DOHH2 (cell line): ENCODE data around the gene LRRC7.

Source experiments
- H3F3A ChIP-seq: fragments of 200-600 bp; sonication (generic), shearing (Covaris generic); 2 replicates; pipeline ENCODE4 v1.6.0; 2016; ENCODE audit warnings: antibody characterized with exemption, mild to moderate bottlenecking; ENCODE audit not compliant: control insufficient read depth, insufficient read depth
- H3K27ac ChIP-seq: fragments of 200-600 bp; sonication (generic); 2 replicates; pipeline ENCODE4 v1.5.1; 2014; ENCODE audit warnings: low read depth, mild to moderate bottlenecking, low read length, moderate library complexity
- H3K27me3 ChIP-seq: fragments of 200-600 bp; sonication (generic); 2 replicates; pipeline ENCODE4 v1.6.1; 2014; ENCODE audit warnings: mild to moderate bottlenecking, low read length, mixed read lengths; ENCODE audit not compliant: control insufficient read depth
- H3K36me3 ChIP-seq: fragments of 200-600 bp; sonication (generic); 2 replicates; pipeline ENCODE4 v1.6.1; 2014; ENCODE audit warnings: mild to moderate bottlenecking, low read length, moderate library complexity, mixed read lengths; ENCODE audit not compliant: control insufficient read depth
- H3K4me1 ChIP-seq: fragments of 200-600 bp; sonication (generic); 2 replicates; pipeline ENCODE4 v1.6.1; 2014; ENCODE audit warnings: mild to moderate bottlenecking, low read length, mixed read lengths; ENCODE audit not compliant: control insufficient read depth
- H3K4me2 ChIP-seq: fragments of 200-600 bp; sonication (generic); 2 replicates; pipeline ENCODE4 v1.6.0; 2014; ENCODE audit warnings: mild to moderate bottlenecking, low read length, moderate library complexity
- H3K4me3 ChIP-seq: fragments of 200-600 bp; sonication (generic); 2 replicates; pipeline ENCODE4 v1.5.1; 2014; ENCODE audit warnings: mild to moderate bottlenecking, low read length, mixed read lengths
- H3K79me2 ChIP-seq: fragments of 200-600 bp; sonication (generic); 2 replicates; pipeline ENCODE4 v1.6.1; 2014; ENCODE audit warnings: mild to moderate bottlenecking, low read length, mixed read lengths; ENCODE audit not compliant: control insufficient read depth
- H3K9me2 ChIP-seq: fragments of 200-600 bp; sonication (generic); replicated peaks from 2 replicates; pipeline ENCODE4 v1.6.1; 2014; ENCODE audit warnings: mild to moderate bottlenecking, low read length, mixed read lengths; ENCODE audit not compliant: control insufficient read depth
- H3K9me3 ChIP-seq: fragments of 200-600 bp; sonication (generic); 2 replicates; pipeline ENCODE4 v1.6.1; 2014; ENCODE audit warnings: antibody characterized with exemption, low read length, mixed read lengths; ENCODE audit not compliant: control insufficient read depth, insufficient read depth
- H4K20me1 ChIP-seq: fragments of 200-600 bp; sonication (generic); 2 replicates; pipeline ENCODE4 v1.6.0; 2014; ENCODE audit warnings: low read depth, mild to moderate bottlenecking, antibody characterized with exemption, low read length, moderate library complexity; ENCODE audit not compliant: control insufficient read depth, insufficient read depth
- EZH2phosphoT487 ChIP-seq: fragments of 200-600 bp; sonication (generic); IDR thresholded peaks from 2 replicates; pipeline ENCODE4 v1.6.1; 2017; ENCODE audit warnings: borderline replicate concordance, mild to moderate bottlenecking, antibody characterized with exemption, low read length, moderate library complexity, mixed read lengths
- TF ChIP-seq, protein P1 (sequence below): fragments of 200-600 bp; sonication (generic); IDR thresholded peaks from one replicate; pipeline ENCODE4 v1.5.1; 2014; ENCODE audit warnings: antibody characterized with exemption, mild to moderate bottlenecking, low read depth, low read length; ENCODE audit not compliant: poor library complexity, severe bottlenecking

LRRC7 gene

DNA sequence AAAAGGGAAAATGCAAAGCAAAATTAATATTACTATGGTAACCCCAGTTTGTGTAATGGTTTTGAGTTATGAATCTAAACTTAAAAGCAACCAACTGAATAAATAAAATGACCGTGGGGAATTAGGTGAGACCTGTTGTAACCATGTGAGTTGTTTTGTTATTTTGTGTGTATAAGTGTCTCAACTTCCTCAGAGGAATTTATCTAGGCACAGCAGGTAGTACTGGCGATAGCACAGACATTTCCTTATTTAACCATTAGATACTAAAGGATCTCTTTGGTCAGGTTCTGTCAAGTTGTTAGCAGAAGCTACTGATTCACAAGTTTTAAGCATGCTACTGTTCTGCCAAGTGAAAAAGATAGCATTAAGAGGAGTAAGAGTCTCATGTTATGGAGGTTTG, 39.3 kb upstream of the LRRC7 start:
- no peaks in the 10 kb centered on the region for H3K4me1 ChIP-seq
- H3K27ac ChIP-seq, result no peak overlapping the region
- H3K9me2 ChIP-seq, result no peaks in the 10 kb centered on the region

DNA sequence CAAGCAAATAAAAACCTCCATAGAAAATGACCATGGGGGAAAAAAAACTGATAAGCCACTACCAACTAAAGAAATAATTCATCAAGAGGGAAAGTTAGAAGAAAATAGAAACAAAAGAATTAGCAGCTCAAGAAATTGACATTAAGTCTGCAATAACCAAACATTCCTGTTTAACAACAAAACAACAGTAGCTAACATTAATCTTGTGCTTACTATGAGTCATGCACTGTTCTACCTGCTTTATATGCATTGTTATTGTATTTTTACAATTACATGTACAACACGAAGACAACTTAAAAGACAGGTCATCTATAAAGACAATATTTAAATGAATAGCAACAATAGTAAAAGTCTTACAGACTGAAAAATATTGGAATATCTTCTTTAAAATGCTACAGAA, 34.4 kb upstream of the LRRC7 start:
- no peaks in the 10 kb centered on the region for H3F3A ChIP-seq
- no peaks in the 10 kb centered on the region for H4K20me1 ChIP-seq
- no peaks in the 10 kb centered on the region for H3K4me1 ChIP-seq
- no peak for TF ChIP-seq EZH2phosphoT487
- TF ChIP-seq, protein P1, sequence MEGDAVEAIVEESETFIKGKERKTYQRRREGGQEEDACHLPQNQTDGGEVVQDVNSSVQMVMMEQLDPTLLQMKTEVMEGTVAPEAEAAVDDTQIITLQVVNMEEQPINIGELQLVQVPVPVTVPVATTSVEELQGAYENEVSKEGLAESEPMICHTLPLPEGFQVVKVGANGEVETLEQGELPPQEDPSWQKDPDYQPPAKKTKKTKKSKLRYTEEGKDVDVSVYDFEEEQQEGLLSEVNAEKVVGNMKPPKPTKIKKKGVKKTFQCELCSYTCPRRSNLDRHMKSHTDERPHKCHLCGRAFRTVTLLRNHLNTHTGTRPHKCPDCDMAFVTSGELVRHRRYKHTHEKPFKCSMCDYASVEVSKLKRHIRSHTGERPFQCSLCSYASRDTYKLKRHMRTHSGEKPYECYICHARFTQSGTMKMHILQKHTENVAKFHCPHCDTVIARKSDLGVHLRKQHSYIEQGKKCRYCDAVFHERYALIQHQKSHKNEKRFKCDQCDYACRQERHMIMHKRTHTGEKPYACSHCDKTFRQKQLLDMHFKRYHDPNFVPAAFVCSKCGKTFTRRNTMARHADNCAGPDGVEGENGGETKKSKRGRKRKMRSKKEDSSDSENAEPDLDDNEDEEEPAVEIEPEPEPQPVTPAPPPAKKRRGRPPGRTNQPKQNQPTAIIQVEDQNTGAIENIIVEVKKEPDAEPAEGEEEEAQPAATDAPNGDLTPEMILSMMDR, result no peak
- H3K36me3 ChIP-seq, result no peaks in the 10 kb centered on the region
- H3K79me2 ChIP-seq, result no peaks in the 10 kb centered on the region
- H3K9me3 ChIP-seq, result no peaks in the 10 kb centered on the region
- H3K9me2 ChIP-seq, result no peaks in the 10 kb centered on the region
- no peaks in the 10 kb centered on the region for H3K27me3 ChIP-seq
- H3K27ac ChIP-seq, result no peak overlapping the region
- no peak overlapping the region for H3K4me2 ChIP-seq
- no peak overlapping the region for H3K4me3 ChIP-seq

More for the DNA sequence above, 39.3 kb upstream of the LRRC7 start:
- Histone ChIP-seq H3K79me2 (no peaks in the 10 kb centered on the region), H3F3A (no peaks in the 10 kb centered on the region), H4K20me1 (no peaks in the 10 kb centered on the region), H3K4me2 (no peak overlapping the region), H3K27me3 (no peaks in the 10 kb centered on the region), H3K9me3 (no peaks in the 10 kb centered on the region), H3K4me3 (no peak overlapping the region), H3K36me3 (no peaks in the 10 kb centered on the region)
- TF ChIP-seq, protein P1, result no peak
- TF ChIP-seq EZH2phosphoT487, result no peak

DNA sequence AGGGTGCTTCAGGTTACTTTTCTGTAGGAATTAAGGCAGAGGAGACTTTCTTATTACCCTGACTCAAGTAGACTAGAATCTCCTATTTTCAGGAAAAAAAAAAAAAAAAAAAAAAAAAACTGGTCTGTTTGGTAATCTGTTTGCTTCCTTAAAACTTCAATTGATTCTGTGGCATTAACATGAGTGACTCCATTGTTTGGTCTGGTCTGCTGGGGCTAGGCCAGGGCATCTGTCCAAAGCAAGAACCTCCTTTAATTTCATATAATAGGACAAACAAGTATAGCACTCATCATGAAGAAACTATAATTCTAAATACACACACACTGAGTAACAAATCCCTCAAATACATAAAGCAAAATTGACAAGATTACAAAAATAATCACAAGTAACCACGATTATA, 32.9 kb upstream of the LRRC7 start:
- Histone ChIP-seq H4K20me1 (no peaks in the 10 kb centered on the region), H3K4me1 (no peaks in the 10 kb centered on the region), H3K36me3 (no peaks in the 10 kb centered on the region), H3K27me3 (no peaks in the 10 kb centered on the region), H3K4me3 (no peak overlapping the region), H3K9me3 (no peaks in the 10 kb centered on the region), H3F3A (no peaks in the 10 kb centered on the region), H3K79me2 (no peaks in the 10 kb centered on the region), H3K9me2 (no peaks in the 10 kb centered on the region), H3K4me2 (no peak overlapping the region), H3K27ac (no peak overlapping the region)
- no peak for TF ChIP-seq EZH2phosphoT487
- TF ChIP-seq, protein P1, result no peak

DNA sequence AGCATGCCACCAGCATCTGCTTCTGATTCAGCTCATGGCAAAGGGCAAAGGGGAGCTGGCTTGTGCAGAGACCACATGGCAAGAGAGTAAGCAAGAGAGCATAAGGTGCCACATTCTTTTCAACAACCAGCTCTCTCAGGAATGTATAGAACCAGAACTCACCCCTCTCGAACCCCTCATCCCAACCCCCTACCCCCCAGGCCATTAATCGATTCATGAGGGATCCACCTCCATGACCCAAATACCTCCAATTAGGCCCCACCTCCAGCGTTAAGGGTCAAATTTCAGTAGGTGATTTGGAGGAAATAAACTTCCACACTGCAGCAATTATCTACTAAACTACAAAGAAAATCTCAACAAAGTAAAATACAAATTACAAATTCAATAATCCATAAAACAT, 32.2 kb upstream of the LRRC7 start:
- TF ChIP-seq EZH2phosphoT487, result no peak
- TF ChIP-seq, protein P1, result no peak
- Histone ChIP-seq H3K9me3 (no peaks in the 10 kb centered on the region), H3K4me1 (no peaks in the 10 kb centered on the region), H3K4me2 (no peak overlapping the region), H3K27me3 (no peaks in the 10 kb centered on the region), H3K27ac (no peak overlapping the region), H4K20me1 (no peaks in the 10 kb centered on the region), H3K79me2 (no peaks in the 10 kb centered on the region), H3K36me3 (no peaks in the 10 kb centered on the region), H3K9me2 (no peaks in the 10 kb centered on the region), H3F3A (no peaks in the 10 kb centered on the region), H3K4me3 (no peak overlapping the region)
